Subcutaneous adipose tissue (tissue), 4 donors: ENCODE results near the gene PICK1. TPM values are rescaled to one million over a fixed set of nuclear protein-coding genes. Genes with fewer than 3 reads are reported as not detected.

Source experiments
- CTCF ChIP-seq: fragments of 450-650 bp; IDR thresholded peaks from one replicate; pipeline ENCODE4 v1.5.1; 2016; ENCODE audit warnings: low read depth, mild to moderate bottlenecking, control low read depth, antibody characterized with exemption, moderate library complexity
- total RNA-seq, 4 donors: library from RNA; depleted of rRNA; stranded (reverse); fragments of >200 nt; gene quantifications; one replicate each; pipeline ENCODE4 v1.1.0, GENCODE V29; 2016

PICK1 gene
- 10 to 100 TPM; 12.9 to 42.1 (median 33.3) TPM for total RNA-seq

GRCh38 chr22:38056969-38057891 is at the start of gene PICK1:
PICK1 (plus strand) TSS chr22:38057404; CDS start chr22:38057810, 406 bp downstream.
- no peak for TF ChIP-seq CTCF

- TF ChIP-seq CTCF, result no peak
Measured at GRCh38 chr22:38009000-38009806, 48.0 kb upstream of the PICK1 start.

- TF ChIP-seq CTCF, result no peak
Measured at GRCh38 chr22:38012604-38013072, 44.6 kb upstream of the PICK1 start.

- no peak for TF ChIP-seq CTCF
Measured at GRCh38 chr22:38014083-38014482, 43.1 kb upstream of the PICK1 start.

GRCh38 chr22:38016182-38017151 is 40.7 kb upstream of the PICK1 start:
- no peak for TF ChIP-seq CTCF

GRCh38 chr22:38017272-38017920 is 39.8 kb upstream of the PICK1 start:
- no peak for TF ChIP-seq CTCF
